Endometrial microvascular endothelial cells (primary cell): ENCODE data around the gene PLEKHH3. TPM values are rescaled to one million over a fixed set of nuclear protein-coding genes. Genes with fewer than 3 reads are reported as not detected.
"Not testable (repeated sequence)": the region's sequence is repeated elsewhere in the genome, so short reads cannot be mapped to it uniquely, and the experiment has no call there.

Experiments
- in situ Hi-C: cut with HindIII; loops from 2 replicates; pipeline ENCODE4 v1.10.0; 2017; ENCODE audit warnings: low sequenced_read_pairs, low pct_unique_long_range_greater_than_20kb; ENCODE audit errors: inconsistent ontology term
- total RNA-seq: library from RNA; depleted of rRNA; stranded (reverse); fragments of >200 nt; gene quantifications from one replicate; pipeline ENCODE4 v1.2.3, GENCODE V29; 2015; ENCODE audit errors: inconsistent ontology term

PLEKHH3 gene
- total RNA-seq, 1 donor from 2014 or later, result 9.6 TPM

DNA sequence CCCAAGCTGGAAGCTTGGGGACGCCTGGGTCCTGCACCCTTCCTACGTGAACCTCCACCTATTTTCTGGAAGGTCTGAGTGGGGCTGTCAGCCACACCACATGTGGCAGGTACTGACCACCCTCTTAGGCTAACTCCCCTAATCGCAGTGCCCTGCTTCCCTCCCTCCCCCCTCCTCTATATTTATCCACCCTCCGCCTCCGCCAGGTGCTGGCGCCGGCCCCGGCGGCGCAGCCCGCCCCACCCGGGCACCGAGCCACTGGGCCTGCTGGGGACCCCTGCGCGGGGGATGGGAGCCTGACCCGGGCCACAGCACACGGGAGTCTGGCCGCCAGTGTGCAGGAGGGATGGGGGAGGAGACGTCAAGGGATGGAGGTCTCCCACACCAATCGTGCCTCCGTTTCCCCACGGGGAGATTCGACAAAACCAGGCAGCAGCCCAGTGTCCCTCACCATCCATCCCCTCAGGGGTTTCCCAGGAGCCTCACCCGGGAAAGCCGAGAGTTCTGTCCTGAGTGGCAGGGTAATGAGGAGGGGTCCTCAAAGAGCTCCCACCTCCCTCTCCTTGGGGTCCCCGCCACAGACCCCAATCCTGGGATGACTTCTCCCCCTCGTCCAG is 1.3 kb downstream of the PLEKHH3 start:
- in situ Hi-C loops, result no loop called here

DNA sequence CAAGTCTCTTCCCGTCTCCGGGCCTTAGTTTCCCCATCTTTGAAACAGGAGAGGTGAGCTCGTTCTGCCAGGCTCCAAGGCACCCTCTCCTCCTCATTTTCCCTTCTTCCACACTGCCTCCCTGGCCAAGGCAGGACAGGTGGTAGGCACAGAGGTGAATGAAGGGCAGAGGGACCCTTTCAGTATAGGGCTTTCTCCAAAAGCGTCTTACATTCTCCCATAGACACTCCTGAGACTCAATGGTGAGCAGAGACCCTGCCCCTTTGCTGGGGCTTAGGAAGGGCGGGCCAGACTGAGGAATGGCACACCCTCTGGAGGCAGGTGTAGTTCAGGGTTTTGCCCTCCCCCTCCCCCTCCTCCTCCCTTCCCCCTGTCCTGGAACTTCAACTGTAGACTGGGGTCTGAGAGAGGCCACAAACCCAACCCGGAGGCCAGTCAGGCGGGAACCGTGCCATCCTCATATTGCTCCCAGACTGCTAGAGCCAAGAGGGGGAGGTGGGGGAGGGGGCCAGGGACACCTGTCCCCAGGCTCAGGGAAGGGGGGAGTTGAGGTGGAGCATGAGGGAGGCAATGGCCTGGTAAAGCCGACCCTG is 1.9 kb downstream of the PLEKHH3 start:
- in situ Hi-C loops, result no loop called here

DNA sequence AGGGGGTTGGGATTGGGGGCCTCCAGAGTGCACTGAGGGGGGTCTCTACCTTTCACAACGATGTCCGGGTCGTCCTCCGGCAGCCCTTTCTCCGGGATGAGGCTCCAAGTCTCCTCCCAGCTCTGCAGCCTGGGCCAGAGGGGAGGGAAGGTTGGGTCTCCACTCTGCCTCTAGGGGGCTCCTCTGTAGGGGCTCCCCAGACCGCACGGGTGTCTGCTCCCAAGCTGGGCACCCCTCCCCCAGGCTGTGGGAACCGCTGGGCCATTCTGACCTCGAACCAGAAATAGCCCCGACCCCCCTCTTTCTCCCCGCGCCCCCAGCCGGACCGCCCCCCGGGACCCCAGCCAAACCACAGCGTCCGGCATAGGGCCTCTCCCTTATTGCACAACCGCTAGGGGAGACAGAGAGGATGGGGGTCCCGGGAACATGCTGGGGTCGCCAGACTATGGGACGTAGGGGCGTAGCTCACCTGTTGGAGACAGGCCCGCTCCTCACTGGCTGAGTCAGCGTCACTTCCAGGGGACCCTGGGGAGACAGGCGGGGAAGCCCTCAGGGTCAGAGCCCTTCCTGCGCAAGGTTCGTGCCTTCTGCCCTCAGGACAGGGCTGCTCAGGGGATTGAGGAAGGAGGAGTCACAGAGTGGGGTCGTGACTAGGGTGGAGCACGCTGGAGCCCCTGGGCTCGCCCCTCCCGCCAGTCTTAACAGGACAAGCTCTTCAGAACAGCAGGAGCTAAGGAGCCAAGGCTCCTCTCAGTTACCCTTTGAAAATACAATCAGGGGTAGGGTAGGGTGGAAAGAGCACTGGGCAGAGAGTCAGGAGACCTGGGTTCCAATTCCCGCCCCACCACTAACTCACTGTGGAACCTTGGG is 2.7 kb downstream of the PLEKHH3 start:
- in situ Hi-C loops, result no loop called here

DNA sequence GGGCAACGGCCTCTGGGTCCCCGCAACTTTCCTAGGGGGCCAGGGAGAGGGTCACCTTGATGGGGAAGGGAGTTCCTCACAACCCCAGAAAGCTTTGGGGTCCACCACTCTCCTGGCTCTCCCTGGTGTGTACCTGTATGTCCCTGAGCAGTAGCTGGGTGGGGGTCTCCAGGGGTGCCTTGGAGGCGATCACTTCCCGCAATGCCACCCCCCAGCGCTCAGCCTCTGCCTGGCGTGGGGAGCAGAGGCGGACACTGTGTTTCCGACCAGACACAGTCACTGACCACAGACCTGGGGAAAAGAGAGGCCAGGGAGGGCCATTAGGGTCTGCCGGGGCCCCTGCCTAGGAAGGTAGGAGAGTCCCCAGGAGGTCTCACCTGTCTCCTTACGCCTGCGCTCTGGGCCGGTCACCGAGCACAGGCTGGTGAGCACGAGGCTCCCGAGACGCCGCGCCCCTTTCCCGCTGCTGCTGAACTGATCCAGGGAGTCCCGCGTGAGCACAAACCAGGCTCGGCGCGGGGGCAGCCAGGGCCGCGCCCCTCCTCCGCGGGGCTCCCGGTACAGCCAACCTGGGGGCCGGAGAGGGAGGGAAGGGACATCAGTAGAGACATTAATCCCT is 3.4 kb downstream of the PLEKHH3 start:
- in situ Hi-C loops, result no loop called here

DNA sequence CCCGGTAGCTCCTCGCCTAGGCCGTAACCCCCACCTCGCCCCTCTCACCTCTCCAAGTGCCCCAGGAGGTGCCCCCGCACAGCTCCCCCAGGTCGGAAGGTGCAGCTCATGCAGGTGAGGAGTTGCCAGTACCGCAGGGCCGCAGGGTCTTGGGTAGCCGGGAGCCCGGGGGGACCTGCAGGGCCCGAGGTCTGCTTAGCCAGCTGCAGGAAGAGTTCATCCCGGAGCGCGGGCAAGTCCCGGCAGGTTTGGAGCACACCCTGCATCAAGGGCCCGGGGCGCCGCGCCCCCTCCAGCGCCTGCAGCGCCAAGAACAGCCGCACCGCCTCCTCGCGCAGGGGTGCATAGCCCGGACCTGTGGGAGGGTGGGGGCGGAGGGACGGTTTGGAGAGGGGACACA is 4.8 kb downstream of the PLEKHH3 start:
- in situ Hi-C loops, result no loop called here

DNA sequence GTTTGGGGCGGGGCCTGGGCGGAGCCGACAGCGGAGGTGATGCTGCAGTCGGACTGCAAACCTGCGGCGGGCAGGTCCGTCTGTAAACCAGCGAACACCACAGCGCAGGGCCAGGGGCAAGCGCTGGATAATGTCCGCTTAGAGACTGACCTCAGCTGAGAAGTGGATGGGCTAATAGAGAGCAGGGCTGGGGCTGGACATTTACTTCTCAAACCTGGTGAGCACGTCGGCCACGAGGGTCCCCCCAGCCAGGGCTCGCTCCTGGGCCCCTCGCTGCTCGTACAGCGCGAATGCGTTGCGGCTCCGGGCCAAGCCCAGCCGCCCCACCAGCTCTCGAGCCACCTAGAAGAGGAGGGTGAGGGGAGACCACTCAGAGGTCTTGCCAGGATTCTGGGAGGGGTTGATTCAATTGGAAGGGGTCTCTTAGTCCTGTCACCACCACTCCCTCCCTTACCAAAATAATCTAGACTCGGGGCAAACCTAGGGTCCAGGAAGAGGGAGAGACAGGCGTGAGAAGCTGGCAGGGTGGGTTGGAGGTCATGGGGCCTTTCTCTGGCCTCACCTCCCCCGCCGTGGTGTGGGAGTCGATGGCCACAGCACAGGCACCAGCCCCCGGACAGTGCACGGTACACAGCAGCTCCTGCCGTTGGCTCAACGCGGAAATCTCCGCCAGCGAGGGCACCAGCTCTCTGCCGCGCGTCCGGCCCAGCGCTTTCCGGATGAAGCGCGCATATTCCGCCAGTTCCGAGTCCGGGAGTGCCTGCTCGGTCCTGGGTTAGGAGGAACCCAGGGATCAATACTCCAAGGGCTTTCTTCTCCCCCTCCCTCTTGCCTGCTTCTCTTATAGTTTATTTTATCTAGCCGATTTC is 5.8 kb downstream of the PLEKHH3 start:
- in situ Hi-C loops, result no loop called here

DNA sequence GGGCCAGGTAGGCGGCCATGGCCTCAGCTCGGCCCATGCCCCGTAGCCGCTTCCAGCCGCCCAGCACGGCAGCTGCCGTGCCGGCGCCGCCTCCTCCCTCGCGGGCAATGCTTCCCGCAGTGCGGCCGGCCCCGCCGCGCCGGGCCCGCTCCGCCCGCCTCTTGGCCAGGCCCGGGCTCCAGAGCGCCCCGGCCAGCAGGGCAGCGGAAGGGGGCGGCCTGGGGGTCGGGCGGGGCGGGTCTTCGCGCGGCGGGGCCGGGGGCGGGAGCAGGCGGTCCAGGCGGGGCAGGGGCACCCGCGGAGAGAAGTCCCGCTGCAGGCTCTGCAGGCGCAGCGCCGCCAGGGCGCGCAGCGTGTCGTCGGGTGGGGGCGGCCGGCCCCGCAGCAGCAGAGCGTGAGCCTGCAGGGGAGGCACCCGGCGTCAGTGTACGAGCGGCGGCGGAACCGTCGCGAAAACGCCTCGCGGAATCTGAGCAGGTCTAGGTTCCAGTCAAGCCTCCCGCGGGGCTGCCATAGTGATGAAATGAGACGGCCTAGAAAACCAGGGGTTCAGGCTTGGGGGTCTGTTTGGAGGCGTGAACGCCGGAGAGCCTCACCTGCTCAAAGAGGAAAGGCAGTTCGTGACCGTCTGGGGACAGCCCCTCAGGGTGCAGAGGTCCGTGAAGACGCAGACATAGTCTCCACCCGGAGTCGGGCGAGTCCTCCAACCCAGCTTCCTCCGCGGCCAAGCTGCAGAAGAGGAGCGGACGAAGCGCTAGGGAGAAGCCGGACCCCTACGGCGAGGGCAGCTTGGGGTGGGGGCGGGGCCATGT is 6.6 kb downstream of the PLEKHH3 start:
- in situ Hi-C loops, result no loop called here

DNA sequence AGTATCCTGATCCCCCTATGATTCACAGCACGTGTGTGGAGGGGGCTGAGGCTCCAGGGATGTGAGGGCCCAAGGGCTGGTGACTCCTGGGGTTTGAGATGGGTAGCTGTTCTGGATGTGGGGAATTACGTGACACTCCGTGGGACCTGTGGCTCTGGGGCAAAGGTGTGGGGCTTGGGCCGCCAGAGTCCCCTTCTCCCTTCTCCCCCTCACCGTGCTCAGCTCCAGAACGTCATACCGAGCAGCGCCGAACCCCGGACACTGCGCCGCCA is 7.2 kb downstream of the PLEKHH3 start:
- in situ Hi-C loops, result no loop called here

DNA sequence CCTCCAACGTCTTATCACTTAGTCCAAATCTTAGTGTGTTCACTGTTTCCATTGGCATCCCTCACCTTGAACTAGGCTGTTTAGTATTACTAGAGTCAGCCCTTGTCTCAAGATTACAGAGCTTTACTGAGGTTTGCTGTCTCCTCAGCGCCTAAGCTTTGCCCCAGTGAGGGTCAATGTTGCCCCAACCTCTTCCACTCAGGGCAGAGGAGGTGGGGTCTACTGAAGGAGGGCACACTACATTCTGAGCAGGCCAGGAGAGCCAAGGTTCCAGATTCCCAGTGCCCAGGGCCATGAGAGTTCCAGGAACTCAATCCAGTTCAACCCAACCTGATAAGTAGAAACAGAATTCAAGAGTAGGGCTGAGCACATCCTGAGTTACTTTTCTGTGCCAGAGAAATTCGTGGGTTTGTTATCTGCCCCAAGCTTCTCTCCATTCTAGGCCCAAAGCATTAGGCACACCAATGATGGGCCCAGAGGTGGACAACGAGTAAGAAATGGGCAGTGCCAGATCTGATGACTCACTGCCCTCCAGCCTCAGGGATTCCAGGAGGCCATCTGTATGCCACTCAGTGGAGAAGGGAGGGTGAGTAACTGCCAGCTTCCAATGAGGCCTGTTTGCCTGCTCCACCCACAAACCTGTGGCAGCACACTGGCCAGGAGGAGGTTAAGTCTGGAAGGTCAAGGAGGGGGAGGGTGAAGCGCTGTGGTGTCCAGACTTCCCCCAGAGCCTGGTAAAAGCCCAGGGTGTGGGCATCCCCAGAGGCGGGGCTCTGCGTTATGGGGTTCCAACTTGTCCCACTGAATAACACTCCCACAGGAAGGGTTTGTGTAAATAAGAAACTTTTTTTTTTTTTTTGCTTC is 9.5 kb downstream of the PLEKHH3 start:
- in situ Hi-C loops, result no loop called here

DNA sequence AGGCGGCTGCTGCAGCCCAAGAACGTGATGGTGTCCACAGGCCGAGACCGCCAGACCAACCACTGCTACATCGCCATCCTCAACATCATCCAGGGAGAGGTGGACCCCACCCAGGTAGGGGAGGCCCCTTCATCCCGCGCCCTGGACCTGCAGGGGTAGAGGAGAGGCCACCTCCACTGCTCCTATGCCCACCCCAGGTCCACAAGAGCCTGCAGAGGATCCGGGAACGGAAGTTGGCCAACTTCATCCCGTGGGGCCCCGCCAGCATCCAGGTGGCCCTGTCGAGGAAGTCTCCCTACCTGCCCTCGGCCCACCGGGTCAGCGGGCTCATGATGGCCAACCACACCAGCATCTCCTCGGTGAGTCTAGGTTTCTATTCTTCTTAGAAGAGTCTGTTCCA is 10.7 kb downstream of the PLEKHH3 start:
- in situ Hi-C loops, result not testable (repeated sequence)

DNA sequence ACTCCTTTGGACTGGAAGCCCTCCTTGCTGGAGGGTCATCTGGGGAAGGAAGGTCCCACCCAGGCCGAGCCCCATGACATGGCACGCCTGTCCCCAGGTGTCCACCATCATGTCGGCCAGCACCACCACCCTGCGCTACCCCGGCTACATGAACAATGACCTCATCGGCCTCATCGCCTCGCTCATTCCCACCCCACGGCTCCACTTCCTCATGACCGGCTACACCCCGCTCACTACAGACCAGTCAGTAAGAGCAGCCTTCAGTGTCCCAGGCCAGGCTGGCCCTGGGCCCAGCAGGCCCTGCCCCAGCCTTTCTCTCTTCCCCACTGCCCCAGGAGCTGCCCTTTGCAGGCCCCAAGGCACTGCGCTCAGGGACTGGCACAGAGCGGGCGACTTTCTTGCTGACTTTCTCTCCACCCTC is 11.2 kb downstream of the PLEKHH3 start:
- in situ Hi-C loops, result no loop called here

DNA sequence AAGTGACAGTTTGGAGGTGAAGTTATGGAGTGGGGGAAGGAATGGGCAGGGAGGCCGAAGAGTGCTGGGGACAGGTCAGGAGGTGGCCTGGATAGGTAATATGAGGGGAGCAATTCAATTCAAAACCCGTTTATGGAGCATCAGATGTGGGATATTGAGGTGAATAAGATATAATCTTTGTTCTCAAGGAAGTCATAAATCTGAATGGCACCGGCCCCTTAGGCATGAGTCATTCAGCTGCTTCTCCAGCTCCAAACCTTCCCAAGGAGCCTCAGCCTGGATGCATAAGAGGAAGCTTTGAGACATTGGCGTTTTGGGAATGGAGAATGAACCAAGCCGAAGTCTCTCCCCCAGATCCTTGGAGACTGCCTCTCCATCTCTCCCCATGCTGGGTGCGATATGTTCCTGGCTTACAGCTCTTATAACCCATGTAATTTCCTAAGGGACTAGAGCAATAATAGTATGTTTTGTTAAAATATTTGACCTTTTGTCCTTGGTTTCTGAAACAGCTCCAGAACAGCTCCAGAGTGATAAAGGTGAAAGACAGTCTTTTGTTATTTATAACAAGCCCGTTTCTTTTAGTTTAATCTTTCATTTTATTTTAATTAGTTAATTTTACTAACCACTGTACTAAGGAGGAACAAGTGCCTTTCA is 16.0 kb downstream of the PLEKHH3 start:
- in situ Hi-C loops, result no loop called here

DNA sequence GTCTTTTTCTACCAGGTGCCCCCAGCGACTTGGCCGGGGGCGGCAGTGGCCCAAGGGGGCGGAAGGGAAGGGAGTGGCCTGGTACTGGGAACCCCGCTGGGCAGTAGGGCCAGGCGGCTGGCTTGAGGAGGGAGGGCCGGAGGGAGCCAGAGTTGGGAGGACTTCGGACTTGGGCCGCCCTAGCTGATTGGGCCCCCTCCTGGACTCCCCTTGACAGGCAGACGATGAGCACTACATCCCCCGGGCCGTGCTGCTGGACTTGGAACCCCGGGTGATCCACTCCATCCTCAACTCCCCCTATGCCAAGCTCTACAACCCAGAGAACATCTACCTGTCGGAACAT is 16.9 kb downstream of the PLEKHH3 start:
- in situ Hi-C loops, result not testable (repeated sequence)

DNA sequence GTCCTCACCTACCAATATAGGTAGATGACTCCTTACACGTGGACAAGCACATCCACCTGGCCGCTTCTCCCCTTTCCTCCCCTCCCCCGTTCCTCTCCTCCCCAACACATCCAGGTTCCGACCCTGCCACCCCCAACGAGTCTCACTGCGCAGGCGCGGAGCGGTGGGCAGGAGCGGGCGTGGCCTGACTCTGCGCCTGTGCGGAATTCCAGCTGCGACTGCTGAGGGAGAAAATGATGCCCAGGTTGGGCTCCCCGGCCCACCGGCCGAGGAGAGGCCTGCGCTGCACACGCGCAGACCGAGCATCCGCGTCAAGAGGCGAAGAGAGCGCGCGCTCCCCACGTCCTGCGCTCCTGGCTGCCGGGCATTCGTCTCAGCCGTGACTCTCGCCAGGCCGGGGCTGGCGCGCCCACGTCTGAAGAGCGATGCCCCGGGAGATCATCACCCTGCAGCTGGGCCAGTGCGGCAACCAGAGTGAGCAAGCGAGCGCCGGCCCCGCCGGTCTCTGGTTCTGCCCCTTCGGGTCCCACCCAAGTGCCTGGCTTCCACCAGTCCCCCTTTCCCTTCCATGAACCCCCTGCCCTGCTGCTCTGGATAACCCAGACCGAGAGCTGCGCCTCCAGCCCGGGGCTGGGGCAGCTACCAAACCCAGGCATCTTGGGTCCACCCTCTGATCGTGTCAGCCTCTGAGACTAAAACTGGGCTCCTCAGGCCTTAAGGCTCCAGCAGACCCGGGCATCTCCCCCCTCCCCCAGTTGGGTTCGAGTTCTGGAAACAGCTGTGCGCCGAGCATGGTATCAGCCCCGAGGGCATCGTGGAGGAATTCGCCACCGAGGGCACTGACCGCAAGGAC is 17.5 kb downstream of the PLEKHH3 start, which contains the start of gene TUBG2:
TSS of gene TUBG2 (plus strand) at position 206 of the 853 bp plus-strand sequence. CDS start at position 426, 220 bp downstream.
- in situ Hi-C loops, result no loop called here

DNA sequence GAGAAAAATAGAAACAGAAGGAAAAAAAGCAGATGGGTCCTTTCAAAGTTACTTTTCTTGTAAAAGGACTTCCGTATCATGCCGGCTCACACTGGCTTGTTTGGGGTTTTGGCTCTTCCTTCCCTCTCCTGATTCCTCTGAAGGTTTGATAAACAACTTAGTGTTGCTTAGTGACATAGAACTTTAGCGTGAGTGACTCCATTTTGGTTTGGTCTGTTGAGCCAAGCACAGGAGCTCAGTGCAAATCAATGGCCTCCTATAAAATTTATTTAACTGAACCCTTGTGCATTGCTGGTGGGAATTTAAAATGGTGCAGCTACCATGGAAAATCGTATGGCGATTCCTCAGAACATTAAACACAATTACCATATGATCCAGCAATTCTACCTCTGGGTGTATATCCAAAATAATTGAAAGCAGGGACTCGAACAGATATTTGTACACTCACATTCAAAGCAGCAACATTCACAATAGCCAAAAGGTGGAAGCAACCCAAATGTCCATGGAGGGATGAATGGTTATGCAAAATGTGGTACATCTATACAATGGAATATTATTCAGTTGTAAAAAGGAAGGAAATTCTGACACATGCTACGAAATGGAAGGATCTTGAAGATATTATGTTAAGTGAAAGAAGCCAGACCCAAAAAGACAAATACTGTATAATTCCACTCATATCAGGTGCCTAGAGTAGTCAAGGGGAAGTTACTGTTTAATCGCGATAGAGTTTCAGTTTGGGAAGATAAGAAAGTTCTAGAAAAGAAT is 18.8 kb downstream of the PLEKHH3 start:
- in situ Hi-C loops, result no loop called here
